ENCODE results near the gene F13A1.

F13A1 gene

GRCh38 chr6:6256886-6257285 lies 63.6 kb downstream of the F13A1 start:
- Histone ChIP-seq H3K4me2 (ENCODE audit: low read depth, low read length, poor library complexity, severe bottlenecking) (no peak overlapping the region), H4K20me1 (ENCODE audit: low read depth, low read length) (no peaks in the 10 kb centered on the region), H3K4me3 (ENCODE audit: insufficient read depth, low read length, poor library complexity, severe bottlenecking) (no peak overlapping the region), H3K79me2 (ENCODE audit: insufficient read depth, low read length) (no peaks in the 10 kb centered on the region), H3K36me3 (ENCODE audit: low read length) (no peaks in the 10 kb centered on the region), H3K9me3 (ENCODE audit: insufficient read depth, low read length) (no peaks in the 10 kb centered on the region), H3K27me3 (ENCODE audit: low read length) (peaks cover 3% of the 10 kb centered on the region; the same call in 1 of the 2 replicates), H3K9ac (ENCODE audit: low read length) (no peak overlapping the region), H3K9me2 (replicated peaks; ENCODE audit: insufficient read depth, low read length) (no peaks in the 10 kb centered on the region), H3K27ac (ENCODE audit: low read depth, low read length) (no peak overlapping the region), H2AFZ (ENCODE audit: low read depth, low read length, severe bottlenecking) (no peak overlapping the region), H3F3A (ENCODE audit: insufficient read depth) (no peaks in the 10 kb centered on the region)
- no peak for TF ChIP-seq EZH2phosphoT487 (conservative IDR thresholded peaks at IDR 0.05; ENCODE audit: low read length)
- TF ChIP-seq, protein P1, sequence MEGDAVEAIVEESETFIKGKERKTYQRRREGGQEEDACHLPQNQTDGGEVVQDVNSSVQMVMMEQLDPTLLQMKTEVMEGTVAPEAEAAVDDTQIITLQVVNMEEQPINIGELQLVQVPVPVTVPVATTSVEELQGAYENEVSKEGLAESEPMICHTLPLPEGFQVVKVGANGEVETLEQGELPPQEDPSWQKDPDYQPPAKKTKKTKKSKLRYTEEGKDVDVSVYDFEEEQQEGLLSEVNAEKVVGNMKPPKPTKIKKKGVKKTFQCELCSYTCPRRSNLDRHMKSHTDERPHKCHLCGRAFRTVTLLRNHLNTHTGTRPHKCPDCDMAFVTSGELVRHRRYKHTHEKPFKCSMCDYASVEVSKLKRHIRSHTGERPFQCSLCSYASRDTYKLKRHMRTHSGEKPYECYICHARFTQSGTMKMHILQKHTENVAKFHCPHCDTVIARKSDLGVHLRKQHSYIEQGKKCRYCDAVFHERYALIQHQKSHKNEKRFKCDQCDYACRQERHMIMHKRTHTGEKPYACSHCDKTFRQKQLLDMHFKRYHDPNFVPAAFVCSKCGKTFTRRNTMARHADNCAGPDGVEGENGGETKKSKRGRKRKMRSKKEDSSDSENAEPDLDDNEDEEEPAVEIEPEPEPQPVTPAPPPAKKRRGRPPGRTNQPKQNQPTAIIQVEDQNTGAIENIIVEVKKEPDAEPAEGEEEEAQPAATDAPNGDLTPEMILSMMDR (IDR thresholded peaks at IDR 0.05; ENCODE audit: insufficient read depth, low read length, poor library complexity, severe bottlenecking): no peak

- Histone ChIP-seq H3F3A (ENCODE audit: insufficient read depth) (no peaks in the 10 kb centered on the region), H3K9ac (ENCODE audit: low read length) (no peak overlapping the region), H3K4me2 (ENCODE audit: low read depth, low read length, poor library complexity, severe bottlenecking) (no peak overlapping the region), H2AFZ (ENCODE audit: low read depth, low read length, severe bottlenecking) (no peak overlapping the region), H3K9me2 (replicated peaks; ENCODE audit: insufficient read depth, low read length) (no peaks in the 10 kb centered on the region), H3K4me3 (ENCODE audit: insufficient read depth, low read length, poor library complexity, severe bottlenecking) (no peak overlapping the region), H3K27me3 (ENCODE audit: low read length) (peaks cover 3% of the 10 kb centered on the region; the same call in 1 of the 2 replicates), H3K36me3 (ENCODE audit: low read length) (no peaks in the 10 kb centered on the region), H4K20me1 (ENCODE audit: low read depth, low read length) (no peaks in the 10 kb centered on the region), H3K79me2 (ENCODE audit: insufficient read depth, low read length) (no peaks in the 10 kb centered on the region), H3K27ac (ENCODE audit: low read depth, low read length) (no peak overlapping the region), H3K9me3 (ENCODE audit: insufficient read depth, low read length) (no peaks in the 10 kb centered on the region)
- TF ChIP-seq, protein P1 (IDR thresholded peaks at IDR 0.05; ENCODE audit: insufficient read depth, low read length, poor library complexity, severe bottlenecking): no peak
- no peak for TF ChIP-seq EZH2phosphoT487 (conservative IDR thresholded peaks at IDR 0.05; ENCODE audit: low read length)
These were observed 64.2 kb downstream of the F13A1 start for GRCh38 chr6:6256259-6256658.

DNA sequence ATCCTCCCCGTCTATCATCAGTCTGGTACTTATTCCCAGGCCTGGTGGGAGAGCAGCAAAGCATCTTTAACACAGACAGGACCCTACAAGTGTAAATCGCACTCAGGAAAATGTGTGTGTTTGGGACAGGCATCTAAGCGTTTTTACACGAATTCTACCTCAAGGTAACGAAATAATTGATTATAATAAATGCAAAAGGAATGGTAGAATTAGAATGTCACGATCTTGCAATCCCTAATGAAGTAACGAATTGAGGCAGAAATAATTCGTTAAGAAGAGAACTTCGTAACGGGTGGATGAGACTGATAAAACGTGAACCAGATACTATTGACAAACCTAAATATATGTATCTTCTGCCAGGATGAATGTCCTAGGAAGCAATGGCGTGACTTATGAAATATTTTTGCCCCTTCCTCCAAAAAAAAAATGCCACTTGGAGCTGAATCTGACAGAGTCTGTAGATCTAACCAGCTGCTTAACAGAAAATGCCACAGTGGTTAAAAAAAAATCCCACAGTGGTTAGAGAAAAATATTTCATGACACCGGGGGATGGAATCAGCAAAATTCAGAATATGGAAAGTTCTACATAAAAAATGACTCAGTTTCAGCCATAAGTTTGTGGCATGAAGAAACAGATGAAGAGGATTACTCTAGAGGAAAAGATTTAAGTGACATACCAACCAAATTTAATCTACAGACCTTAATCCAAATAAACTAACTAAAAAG lies 68.7 kb downstream of the F13A1 start:
- no peak overlapping the region for H3K4me2 ChIP-seq (ENCODE audit: low read depth, low read length, poor library complexity, severe bottlenecking)
- no peak overlapping the region for H3K27ac ChIP-seq (ENCODE audit: low read depth, low read length)
- H3K36me3 ChIP-seq (ENCODE audit: low read length): no peaks in the 10 kb centered on the region
- H3F3A ChIP-seq (ENCODE audit: insufficient read depth): no peaks in the 10 kb centered on the region
- H3K27me3 ChIP-seq (ENCODE audit: low read length): 0 out of 2 replicates have a peak, but pooled peaks cover 3% of the 10 kb centered on the region
- H3K79me2 ChIP-seq (ENCODE audit: insufficient read depth, low read length): no peaks in the 10 kb centered on the region
- no peak overlapping the region for H3K9ac ChIP-seq (ENCODE audit: low read length)
- no peak overlapping the region for H3K4me3 ChIP-seq (ENCODE audit: insufficient read depth, low read length, poor library complexity, severe bottlenecking)
- H3K9me2 ChIP-seq (replicated peaks; ENCODE audit: insufficient read depth, low read length): no peaks in the 10 kb centered on the region
- TF ChIP-seq, protein P1 (IDR thresholded peaks at IDR 0.05; ENCODE audit: insufficient read depth, low read length, poor library complexity, severe bottlenecking): no peak
- no peak for TF ChIP-seq EZH2phosphoT487 (conservative IDR thresholded peaks at IDR 0.05; ENCODE audit: low read length)
- H3K9me3 ChIP-seq (ENCODE audit: insufficient read depth, low read length): no peaks in the 10 kb centered on the region
- no peaks in the 10 kb centered on the region for H4K20me1 ChIP-seq (ENCODE audit: low read depth, low read length)
- no peak overlapping the region for H2AFZ ChIP-seq (ENCODE audit: low read depth, low read length, severe bottlenecking)
